K562 (cell line): ENCODE results near the gene NOTCH3. TPM values are rescaled to one million over a fixed set of nuclear protein-coding genes. Genes with fewer than 3 reads are reported as not detected.

Source experiments
- ATAC-seq: fragments of 200-7000 bp; cut with Tn5 transposase; 3 replicates; pipeline ENCODE4 v1.9.1; 2020; ENCODE audit warnings: moderate library complexity
- BruUV-seq: library from RNA; stranded (reverse); fragments of 400-500 nt; replicated peaks from 2 replicates; lab custom pipeline; 2021; lab: Mats Ljungman, UMichigan
- CTCF ChIA-PET: fragments of 300-600 bp; formaldehyde crosslinking; extraction: SDS; loops from one replicate; lab custom pipeline; 2021; ENCODE audit warnings: low intra/inter-chr PET ratio; lab: Yijun Ruan, JAX
- POLR2A ChIA-PET: fragments of 300-600, 350-650 bp; sonication (Branson Sonifier 250); formaldehyde crosslinking; extraction: SDS; loops from one replicate; lab custom pipeline; 2021; ENCODE audit warnings: antibody characterized with exemption, inconsistent platforms; lab: Yijun Ruan, JAX
- DNase-seq, 4 experiments: peaks; one replicate each; pipeline versions ENCODE4 v3.0.0 to v3.0.0-alpha.2; 2011 to 2018; ENCODE audit warnings: low spot score in 3 of 4, mixed read lengths in 3 of 4; ENCODE audit errors: extremely low read depth in 1 of 4
- FAIRE-seq: peaks from 2 replicates; lab custom pipeline; 2011; peaks lifted over from hg19 to GRCh38; lab: Jason Lieb, UNC
- H2AFZ ChIP-seq: 2 replicates; pipeline ENCODE4 v1.6.0; 2011; ENCODE audit warnings: low read depth, low read length, control low read depth, inconsistent platforms
- H3K27ac ChIP-seq: fragments of 200-600 bp; 3 replicates; pipeline ENCODE4 v1.8.0; 2011; ENCODE audit warnings: low read depth, mild to moderate bottlenecking, control low read depth, inconsistent platforms, low read length, moderate library complexity, mixed read lengths; ENCODE audit errors: extremely low read depth
- H3K27me3 ChIP-seq, 2 experiments: fragments of 300-600 bp in 1 of 2; 2 replicates in 1 of 2; 3 replicates in 1 of 2; pipeline versions ENCODE4 v1.6.0 to v1.8.0; 2011; ENCODE audit warnings: inconsistent platforms in 2 of 2, low read length in 2 of 2, mild to moderate bottlenecking in 1 of 2, mixed read lengths in 1 of 2, moderate library complexity in 1 of 2; ENCODE audit not compliant: control insufficient read depth in 2 of 2, insufficient read depth in 2 of 2
- H3K36me3 ChIP-seq: fragments of 300-600 bp; 3 replicates; pipeline ENCODE4 v1.8.0; 2011; ENCODE audit warnings: mild to moderate bottlenecking, low read length, inconsistent platforms; ENCODE audit not compliant: control insufficient read depth, insufficient read depth
- H3K4me1 ChIP-seq, 2 experiments: fragments of 200-600 bp in 1 of 2; replicated peaks in 1 of 2; 2 replicates in 1 of 2; 3 replicates in 1 of 2; pipeline versions ENCODE4 v1.5.1 to v1.8.0; 2011; ENCODE audit warnings: inconsistent platforms in 2 of 2, low read length in 2 of 2, mild to moderate bottlenecking in 1 of 2, mixed read lengths in 1 of 2, moderate library complexity in 1 of 2; ENCODE audit not compliant: control insufficient read depth in 2 of 2, insufficient read depth in 2 of 2
- H3K4me2 ChIP-seq: 2 replicates; pipeline ENCODE4 v1.6.1; 2011; ENCODE audit warnings: low read length, control low read depth, inconsistent platforms, mixed read lengths; ENCODE audit not compliant: insufficient read depth
- H3K4me3 ChIP-seq: fragments of 200-600 bp; sonication (generic), shearing (Covaris generic); 2 replicates; pipeline ENCODE4 v1.5.1; 2016; ENCODE audit warnings: control low read depth, inconsistent platforms
- H3K79me2 ChIP-seq: fragments of 200-600 bp; 3 replicates; pipeline ENCODE4 v1.8.0; 2011; ENCODE audit warnings: low read length, inconsistent platforms; ENCODE audit not compliant: control insufficient read depth, insufficient read depth
- H3K9ac ChIP-seq, 2 experiments: 2 replicates each; pipeline versions ENCODE4 v1.6.0 to v1.6.1; 2011; ENCODE audit warnings: low read depth in 2 of 2, low read length in 2 of 2, control low read depth in 1 of 2, inconsistent platforms in 1 of 2, mild to moderate bottlenecking in 1 of 2, mixed read lengths in 1 of 2; ENCODE audit not compliant: insufficient read depth in 1 of 2
- H3K9me1 ChIP-seq: one replicate; pipeline ENCODE4 v1.6.0; 2011; ENCODE audit warnings: inconsistent platforms, mild to moderate bottlenecking, low read length, moderate library complexity; ENCODE audit not compliant: control insufficient read depth, insufficient read depth
- H3K9me3 ChIP-seq: replicated peaks from 2 replicates; pipeline ENCODE4 v1.5.1; 2011; ENCODE audit warnings: low read depth, low read length, inconsistent platforms; ENCODE audit not compliant: control insufficient read depth, insufficient read depth
- H4K20me1 ChIP-seq: replicated peaks from 2 replicates; pipeline ENCODE4 v1.6.1; 2011; ENCODE audit warnings: low read length, inconsistent platforms, mixed read lengths; ENCODE audit not compliant: control insufficient read depth, insufficient read depth
- HCFC1 ChIP-seq: IDR thresholded peaks from 2 replicates; pipeline ENCODE4 v1.6.1; 2012; ENCODE audit warnings: low read depth, low read length, improper control_type of control experiment
- MAZ ChIP-seq, 2 experiments: fragments of 450-650 bp in 1 of 2; sonication (generic) in 1 of 2; formaldehyde crosslinking; IDR thresholded peaks in 1 of 2; conservative IDR thresholded peaks in 1 of 2; 2 replicates each; pipeline versions ENCODE4 v1.4.0 to v1.5.0; 2020; ENCODE audit warnings: mild to moderate bottlenecking in 1 of 2, missing genetic modification reagents in 1 of 2
- NR0B1 ChIP-seq: fragments of 450-650 bp; IDR thresholded peaks from one replicate; pipeline ENCODE4 v1.6.1; 2018; ENCODE audit warnings: mild to moderate bottlenecking, moderate library complexity; ENCODE audit not compliant: partially characterized antibody
- PURB ChIP-seq: sonication (generic); formaldehyde crosslinking; IDR thresholded peaks from 2 replicates; pipeline ENCODE4 v1.9.0; 2021; ENCODE audit warnings: low read depth, mild to moderate bottlenecking, missing genetic modification reagents
- SAP30 ChIP-seq: fragments of 200-600 bp; sonication (generic); IDR thresholded peaks from 2 replicates; pipeline ENCODE4 v1.6.1; 2012; ENCODE audit warnings: borderline replicate concordance, low read depth, mild to moderate bottlenecking, moderate library complexity, low read length, control low read depth, inconsistent platforms; ENCODE audit not compliant: insufficient read depth, poor library complexity, severe bottlenecking
- ZNF124 ChIP-seq: sonication (generic); formaldehyde crosslinking; IDR thresholded peaks from 2 replicates; pipeline ENCODE4 v1.8.1; 2022; ENCODE audit warnings: missing genetic modification reagents
- WGBS: fragments of 100-300 bp; shearing (Covaris generic); methylation state at CpG from one replicate; pipeline ENCODE4 v1.1.6; 2016; ENCODE audit warnings: low coverage, mixed read lengths; ENCODE audit not compliant: insufficient coverage; ENCODE audit errors: missing lambda C conversion rate; 5-methylcytosine and 5-hydroxymethylcytosine counted together
- in situ Hi-C: fragments of 300-500 bp; cut with MboI; formaldehyde crosslinking; loops from 4 replicates; pipeline ENCODE4 v1.15.0; 2018; ENCODE audit warnings: inconsistent platforms, mixed read lengths
- intact Hi-C: fragments of 100-400 bp; cut with micrococcal nuclease; formaldehyde crosslinking; loops from 2 replicates; pipeline ENCODE4 v1.14.2; 2022
- polyA plus RNA-seq, 8 experiments: library from polyadenylated mRNA; depleted of rRNA in 4 of 8; stranded (reverse) in 5 of 8; unstranded in 3 of 8; fragments of >200 nt; fragmentation: Nextera tagmentation in 2 of 8; fragmentation: Illumina TruSeq in 1 of 8; extraction: Ambion mirVana in 2 of 8; extraction: Trizol in 1 of 8; gene quantifications; 2 replicates each; pipeline versions ENCODE4 v1.2.1 to v1.2.3, GENCODE V29; 2011 to 2014; ENCODE audit warnings: inconsistent platforms in 1 of 8, missing spikeins in 1 of 8
- total RNA-seq, 7 experiments: library from RNA; depleted of rRNA in 6 of 7; stranded (reverse); fragments of >200 nt in 6 of 7; fragmentation: Illumina TruSeq in 2 of 7; extraction: Trizol in 2 of 7; gene quantifications; 2 replicates each; pipeline versions ENCODE4 v1.2.1 to v1.2.3, GENCODE V29; 2011 to 2021; ENCODE audit warnings: low replicate concordance in 1 of 7
- TF ChIP-seq, protein P1 (sequence below): fragments of 450-650 bp; IDR thresholded peaks from 2 replicates; pipeline ENCODE4 v1.6.1; 2016; ENCODE audit warnings: mild to moderate bottlenecking, moderate library complexity

NOTCH3 gene
- total and polyA plus RNA-seq, 9 of the 15 experiments (the other 6 are each of a cell fraction or from before 2014, with no cell fraction given), result under 0.01 to 1.2 (median 0.16) TPM

GRCh38 chr19:15191982-15192381 lies 8.8 kb downstream of the NOTCH3 start (continued):
- TF ChIP-seq MAZ (CRISPR knock-in tag; conservative IDR thresholded peaks at IDR 0.05 in 1 of 2, IDR thresholded peaks at IDR 0.05 in 1 of 2), result no peak

DNA sequence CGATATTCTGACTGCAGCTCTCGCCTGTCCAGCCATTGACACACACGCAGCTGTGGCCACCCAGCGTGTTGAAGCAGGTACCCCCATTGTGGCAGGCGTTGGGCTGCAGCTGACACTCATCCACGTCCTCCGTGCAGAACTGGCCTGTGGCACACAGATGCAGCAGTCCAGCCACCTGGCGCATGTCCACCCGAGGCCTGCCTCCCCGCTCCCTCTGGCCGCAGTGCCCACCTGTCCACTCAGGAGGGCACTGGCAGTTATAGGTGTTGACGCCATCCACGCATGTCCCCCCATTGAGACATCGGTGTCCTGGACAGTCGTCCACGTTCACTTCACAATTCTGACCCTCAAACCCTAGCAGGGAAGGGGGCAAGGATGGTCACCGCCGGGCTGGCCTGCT lies 9.3 kb downstream of the NOTCH3 start:
- 4% methylated on average over 18 of the region's 18 CpGs for WGBS
- no peaks in the 10 kb centered on the region for H3K79me2 ChIP-seq
- intact Hi-C loops (no loop called here), in situ Hi-C loops (no loop called here)
- H4K20me1 ChIP-seq, result no peaks in the 10 kb centered on the region
- ChIA-PET CTCF (no interaction called here), POLR2A (no interaction called here)
- no peak for ATAC-seq
- H3K36me3 ChIP-seq, result no peaks in the 10 kb centered on the region
- no TSS peak for BruUV-seq
- peaks cover 11 to 57% of the 10 kb centered on the region in 2 experiments; a peak in 4 of 5 replicates for H3K27me3 ChIP-seq
- no peak overlapping the region for H2AFZ ChIP-seq
- no peaks in the 10 kb centered on the region for H3K9me1 ChIP-seq
- H3K4me3 ChIP-seq, result no peak overlapping the region
- H3K9ac ChIP-seq, result no peak overlapping the region
- H3K9me3 ChIP-seq, result no peaks in the 10 kb centered on the region
- no peak overlapping the region for H3K4me2 ChIP-seq
- DNase-seq, result no peak
- no peak for FAIRE-seq
- peaks cover 0 to 39% of the 10 kb centered on the region in 2 experiments; a peak in 2 of 5 replicates for H3K4me1 ChIP-seq
- no peak overlapping the region for H3K27ac ChIP-seq
- TF ChIP-seq PURB (CRISPR knock-in tag), result no peak
- TF ChIP-seq SAP30, result no peak
- TF ChIP-seq HCFC1, result no peak
- no peak for TF ChIP-seq NR0B1
- TF ChIP-seq, protein P1, sequence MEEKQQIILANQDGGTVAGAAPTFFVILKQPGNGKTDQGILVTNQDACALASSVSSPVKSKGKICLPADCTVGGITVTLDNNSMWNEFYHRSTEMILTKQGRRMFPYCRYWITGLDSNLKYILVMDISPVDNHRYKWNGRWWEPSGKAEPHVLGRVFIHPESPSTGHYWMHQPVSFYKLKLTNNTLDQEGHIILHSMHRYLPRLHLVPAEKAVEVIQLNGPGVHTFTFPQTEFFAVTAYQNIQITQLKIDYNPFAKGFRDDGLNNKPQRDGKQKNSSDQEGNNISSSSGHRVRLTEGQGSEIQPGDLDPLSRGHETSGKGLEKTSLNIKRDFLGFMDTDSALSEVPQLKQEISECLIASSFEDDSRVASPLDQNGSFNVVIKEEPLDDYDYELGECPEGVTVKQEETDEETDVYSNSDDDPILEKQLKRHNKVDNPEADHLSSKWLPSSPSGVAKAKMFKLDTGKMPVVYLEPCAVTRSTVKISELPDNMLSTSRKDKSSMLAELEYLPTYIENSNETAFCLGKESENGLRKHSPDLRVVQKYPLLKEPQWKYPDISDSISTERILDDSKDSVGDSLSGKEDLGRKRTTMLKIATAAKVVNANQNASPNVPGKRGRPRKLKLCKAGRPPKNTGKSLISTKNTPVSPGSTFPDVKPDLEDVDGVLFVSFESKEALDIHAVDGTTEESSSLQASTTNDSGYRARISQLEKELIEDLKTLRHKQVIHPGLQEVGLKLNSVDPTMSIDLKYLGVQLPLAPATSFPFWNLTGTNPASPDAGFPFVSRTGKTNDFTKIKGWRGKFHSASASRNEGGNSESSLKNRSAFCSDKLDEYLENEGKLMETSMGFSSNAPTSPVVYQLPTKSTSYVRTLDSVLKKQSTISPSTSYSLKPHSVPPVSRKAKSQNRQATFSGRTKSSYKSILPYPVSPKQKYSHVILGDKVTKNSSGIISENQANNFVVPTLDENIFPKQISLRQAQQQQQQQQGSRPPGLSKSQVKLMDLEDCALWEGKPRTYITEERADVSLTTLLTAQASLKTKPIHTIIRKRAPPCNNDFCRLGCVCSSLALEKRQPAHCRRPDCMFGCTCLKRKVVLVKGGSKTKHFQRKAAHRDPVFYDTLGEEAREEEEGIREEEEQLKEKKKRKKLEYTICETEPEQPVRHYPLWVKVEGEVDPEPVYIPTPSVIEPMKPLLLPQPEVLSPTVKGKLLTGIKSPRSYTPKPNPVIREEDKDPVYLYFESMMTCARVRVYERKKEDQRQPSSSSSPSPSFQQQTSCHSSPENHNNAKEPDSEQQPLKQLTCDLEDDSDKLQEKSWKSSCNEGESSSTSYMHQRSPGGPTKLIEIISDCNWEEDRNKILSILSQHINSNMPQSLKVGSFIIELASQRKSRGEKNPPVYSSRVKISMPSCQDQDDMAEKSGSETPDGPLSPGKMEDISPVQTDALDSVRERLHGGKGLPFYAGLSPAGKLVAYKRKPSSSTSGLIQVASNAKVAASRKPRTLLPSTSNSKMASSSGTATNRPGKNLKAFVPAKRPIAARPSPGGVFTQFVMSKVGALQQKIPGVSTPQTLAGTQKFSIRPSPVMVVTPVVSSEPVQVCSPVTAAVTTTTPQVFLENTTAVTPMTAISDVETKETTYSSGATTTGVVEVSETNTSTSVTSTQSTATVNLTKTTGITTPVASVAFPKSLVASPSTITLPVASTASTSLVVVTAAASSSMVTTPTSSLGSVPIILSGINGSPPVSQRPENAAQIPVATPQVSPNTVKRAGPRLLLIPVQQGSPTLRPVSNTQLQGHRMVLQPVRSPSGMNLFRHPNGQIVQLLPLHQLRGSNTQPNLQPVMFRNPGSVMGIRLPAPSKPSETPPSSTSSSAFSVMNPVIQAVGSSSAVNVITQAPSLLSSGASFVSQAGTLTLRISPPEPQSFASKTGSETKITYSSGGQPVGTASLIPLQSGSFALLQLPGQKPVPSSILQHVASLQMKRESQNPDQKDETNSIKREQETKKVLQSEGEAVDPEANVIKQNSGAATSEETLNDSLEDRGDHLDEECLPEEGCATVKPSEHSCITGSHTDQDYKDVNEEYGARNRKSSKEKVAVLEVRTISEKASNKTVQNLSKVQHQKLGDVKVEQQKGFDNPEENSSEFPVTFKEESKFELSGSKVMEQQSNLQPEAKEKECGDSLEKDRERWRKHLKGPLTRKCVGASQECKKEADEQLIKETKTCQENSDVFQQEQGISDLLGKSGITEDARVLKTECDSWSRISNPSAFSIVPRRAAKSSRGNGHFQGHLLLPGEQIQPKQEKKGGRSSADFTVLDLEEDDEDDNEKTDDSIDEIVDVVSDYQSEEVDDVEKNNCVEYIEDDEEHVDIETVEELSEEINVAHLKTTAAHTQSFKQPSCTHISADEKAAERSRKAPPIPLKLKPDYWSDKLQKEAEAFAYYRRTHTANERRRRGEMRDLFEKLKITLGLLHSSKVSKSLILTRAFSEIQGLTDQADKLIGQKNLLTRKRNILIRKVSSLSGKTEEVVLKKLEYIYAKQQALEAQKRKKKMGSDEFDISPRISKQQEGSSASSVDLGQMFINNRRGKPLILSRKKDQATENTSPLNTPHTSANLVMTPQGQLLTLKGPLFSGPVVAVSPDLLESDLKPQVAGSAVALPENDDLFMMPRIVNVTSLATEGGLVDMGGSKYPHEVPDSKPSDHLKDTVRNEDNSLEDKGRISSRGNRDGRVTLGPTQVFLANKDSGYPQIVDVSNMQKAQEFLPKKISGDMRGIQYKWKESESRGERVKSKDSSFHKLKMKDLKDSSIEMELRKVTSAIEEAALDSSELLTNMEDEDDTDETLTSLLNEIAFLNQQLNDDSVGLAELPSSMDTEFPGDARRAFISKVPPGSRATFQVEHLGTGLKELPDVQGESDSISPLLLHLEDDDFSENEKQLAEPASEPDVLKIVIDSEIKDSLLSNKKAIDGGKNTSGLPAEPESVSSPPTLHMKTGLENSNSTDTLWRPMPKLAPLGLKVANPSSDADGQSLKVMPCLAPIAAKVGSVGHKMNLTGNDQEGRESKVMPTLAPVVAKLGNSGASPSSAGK, result no peak
- no peak for TF ChIP-seq ZNF124
